HG03460 (cell line): ENCODE results near the gene SLC6A1.

ENCODE experiments used
- ATAC-seq: cut with Tn5 transposase; IDR thresholded peaks from one replicate; pipeline ENCODE4 v1.9.1; 2021; ENCODE audit not compliant: unreplicated experiment

Gene SLC6A1

DNA sequence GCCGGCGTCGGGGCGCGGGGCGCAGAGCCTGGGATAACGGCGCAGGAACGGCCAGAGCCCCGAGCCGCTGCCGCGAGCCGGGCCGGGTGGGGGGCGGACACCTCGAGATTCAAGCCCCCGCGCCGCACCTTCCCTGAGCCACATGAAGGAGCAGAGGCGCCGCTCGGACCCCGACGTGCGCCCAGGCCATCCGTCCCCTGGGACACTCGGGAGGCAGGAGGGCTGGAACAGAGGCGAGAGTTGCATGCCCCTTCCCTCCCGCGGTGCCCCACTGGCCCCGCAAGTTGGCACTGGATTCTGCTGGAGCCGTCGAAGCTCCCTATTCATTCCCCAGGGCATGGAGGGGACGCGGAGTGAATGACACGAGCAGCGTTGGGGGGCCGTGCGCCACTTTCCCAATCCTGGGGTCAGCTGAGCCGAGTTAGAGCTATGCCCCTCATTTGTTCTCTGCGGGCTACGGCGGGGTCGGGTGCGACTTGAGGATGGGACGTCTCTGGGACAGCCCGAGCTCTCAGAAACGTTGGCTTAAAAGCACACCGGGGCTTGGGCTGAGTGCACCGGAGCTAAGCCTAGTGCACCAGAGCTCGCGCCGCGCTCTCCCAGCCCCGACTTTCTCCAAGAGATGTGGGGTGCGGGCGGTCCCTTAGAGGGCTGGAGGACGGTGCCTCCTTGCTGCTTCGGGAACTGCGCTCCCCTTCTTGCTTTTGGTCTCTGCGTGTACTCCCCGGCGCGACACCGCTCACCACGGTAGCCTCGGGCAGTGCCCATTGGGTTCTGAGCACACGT is 588 bp downstream of the SLC6A1 start:
- no peak for ATAC-seq

DNA sequence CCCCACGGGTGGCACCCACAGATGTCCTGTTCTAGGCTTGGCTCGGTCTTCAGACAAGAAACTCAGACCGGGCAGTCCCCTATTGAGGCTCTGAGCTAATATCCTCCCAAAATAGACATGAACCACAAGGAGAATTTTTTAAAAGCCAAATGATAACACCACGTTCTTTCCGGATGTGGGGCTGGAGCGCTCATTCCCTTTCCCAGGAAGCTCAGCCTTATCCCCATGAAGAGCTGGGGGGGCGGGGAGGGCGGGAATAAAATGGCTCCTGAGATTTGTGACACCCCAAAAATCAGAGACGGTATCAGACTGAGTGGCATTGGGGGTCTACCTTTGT is 1.1 kb downstream of the SLC6A1 start:
- ATAC-seq: no peak

DNA sequence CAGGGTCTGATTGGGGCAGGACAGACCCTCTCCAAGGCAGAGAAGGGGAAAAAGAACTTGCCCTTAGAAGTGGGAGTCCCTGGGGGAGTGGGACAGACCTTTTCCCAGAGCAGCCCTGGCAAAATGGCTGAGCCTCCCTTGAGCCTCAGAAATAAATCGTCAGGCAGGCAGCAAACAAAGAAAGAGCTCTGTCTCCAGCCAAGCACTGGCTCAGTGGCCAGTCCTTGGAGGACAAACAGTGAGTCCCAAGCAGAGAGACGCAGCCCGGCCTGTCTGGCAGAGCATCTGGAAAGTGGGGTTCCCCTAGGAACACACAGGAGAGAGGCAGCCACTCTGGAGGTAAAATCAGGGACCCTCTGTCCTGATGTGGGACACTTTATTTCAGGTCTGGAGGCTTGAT is 1.8 kb downstream of the SLC6A1 start:
- no peak for ATAC-seq

DNA sequence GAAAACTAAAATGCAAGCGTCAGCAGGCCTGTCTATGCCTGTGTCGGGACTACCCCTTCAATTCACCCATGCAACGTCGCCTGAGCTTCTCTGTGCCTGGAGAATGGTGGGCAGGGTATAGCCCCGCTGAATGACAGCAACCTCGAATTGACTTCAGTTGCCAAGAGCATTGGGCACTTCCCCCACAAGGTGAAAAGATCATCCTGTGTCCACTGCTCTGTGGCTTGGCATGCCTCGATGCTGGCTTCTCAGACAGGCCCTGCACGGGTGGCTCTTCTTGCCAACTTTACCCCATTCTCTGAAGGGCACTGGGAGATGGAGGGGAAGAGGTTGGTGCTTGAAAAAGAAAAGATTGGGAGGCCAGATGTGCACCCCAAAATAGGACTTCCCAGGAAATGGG is 3.3 kb downstream of the SLC6A1 start:
- ATAC-seq: no peak

DNA sequence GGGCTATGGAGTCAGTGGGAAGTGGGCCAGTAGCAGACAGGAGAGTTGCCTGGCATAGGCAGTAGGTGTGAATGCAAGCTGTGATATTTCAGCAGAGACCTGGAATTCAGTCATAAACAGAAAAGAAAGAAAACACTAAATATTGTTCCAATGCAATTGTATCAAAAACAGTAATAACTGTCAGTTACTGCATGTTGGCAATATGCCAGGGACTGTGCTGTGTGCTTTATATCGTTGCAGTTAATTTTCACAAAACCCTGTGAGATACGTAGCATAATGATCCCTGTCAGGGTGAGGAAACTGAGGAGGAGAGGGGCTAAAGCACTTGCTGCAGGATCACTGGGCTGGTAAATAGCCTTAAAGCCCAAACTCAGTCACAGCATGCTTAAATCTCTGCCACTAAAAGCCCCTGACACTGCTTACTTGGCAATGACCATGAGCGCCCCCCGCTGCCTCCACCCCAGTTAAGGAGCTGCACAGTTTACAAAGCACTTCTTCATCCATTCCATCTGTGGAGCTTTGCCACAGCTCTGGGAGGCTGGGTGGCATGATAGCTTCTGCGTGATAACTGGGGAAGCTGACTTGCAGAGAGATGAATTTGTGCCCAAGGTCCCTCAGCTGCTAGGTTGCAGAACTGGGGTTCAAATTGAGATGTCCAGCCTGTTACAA is 3.9 kb downstream of the SLC6A1 start:
- ATAC-seq: no peak

DNA sequence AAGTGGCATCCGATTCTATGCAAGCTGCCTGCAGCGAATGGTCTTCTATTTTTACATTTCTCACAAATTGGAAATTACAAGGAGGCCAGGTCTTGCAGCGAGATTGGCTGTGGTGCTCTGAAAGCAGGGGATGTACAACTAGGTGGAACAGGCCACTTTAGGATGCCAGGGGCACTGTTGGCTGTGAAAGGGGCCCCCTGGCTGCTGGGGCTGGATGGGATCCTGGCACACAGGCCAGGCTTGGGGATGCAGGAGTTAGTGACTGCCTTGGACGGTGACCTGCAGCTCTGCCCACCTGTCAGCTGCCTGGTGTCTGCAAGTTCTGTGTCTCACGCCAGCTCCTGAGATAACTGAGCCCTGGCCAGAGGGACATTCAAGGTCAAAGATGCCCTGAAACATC is 4.6 kb downstream of the SLC6A1 start:
- ATAC-seq: no peak

- ATAC-seq: no peak
These were observed 6.0 kb downstream of the SLC6A1 start for GRCh38 chr3:10998542-10998941.

DNA sequence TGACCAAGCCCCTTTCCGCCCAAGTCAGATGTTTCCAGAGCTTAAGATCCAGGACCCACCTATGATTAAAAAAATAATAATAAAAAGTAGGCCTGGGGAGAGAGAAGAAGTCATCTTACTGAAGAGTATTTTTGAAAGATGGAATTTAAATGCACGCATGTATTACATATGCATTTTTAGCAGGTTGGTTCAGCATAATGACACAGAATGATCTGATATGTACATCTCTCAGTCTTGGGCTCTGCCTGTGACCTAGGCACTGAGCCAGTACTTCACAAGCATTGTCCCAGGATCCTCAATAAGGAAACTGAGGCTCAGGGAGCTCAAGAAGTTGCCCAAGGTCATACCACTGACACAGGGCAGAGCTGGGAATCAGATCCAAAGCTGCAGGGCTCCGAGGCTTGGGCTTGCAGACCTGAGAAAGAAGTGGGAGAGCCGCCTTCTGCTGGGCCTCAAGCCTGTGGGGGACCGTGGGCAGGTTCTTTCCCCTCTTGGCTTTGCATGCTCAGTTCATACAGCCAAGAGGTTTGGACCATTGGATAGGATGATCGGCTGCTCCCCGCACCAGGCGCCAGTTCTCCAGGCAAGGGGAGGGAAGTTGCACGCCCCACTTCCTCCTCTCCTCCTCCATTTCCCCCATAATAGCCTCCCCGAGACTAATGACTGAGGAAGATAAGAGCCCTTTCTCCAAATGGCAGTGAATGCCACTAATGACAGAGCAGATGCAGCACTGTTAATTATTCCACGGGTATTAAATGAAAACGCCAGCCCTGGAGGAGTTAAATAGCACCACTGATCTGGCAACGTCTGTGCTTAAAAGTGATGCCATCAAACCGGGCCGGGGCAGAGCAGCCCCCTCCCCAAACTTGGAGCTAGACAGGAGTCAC is 6.9 kb downstream of the SLC6A1 start:
- no peak for ATAC-seq

GRCh38 chr3:11000528-11000927 is 8.0 kb downstream of the SLC6A1 start:
- no peak for ATAC-seq

GRCh38 chr3:11001020-11001657 is 8.6 kb downstream of the SLC6A1 start:
- no peak for ATAC-seq

DNA sequence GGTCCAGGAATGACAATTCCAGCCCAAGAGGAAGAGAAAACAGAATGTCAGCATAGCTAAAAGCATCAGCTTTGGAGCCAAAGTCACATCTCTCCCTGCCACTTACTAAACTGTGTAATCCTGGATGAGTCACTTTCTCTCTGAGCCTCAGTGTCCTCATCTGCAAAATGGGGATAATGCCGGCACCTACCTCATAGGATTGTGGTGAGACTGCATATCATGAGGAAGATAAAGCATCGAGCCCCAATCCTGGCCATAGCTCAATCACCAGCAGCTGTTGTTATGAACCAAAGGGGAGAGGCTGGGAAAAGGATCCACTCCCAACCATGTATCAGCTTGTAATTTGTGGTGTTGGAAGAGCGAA is 9.1 kb downstream of the SLC6A1 start:
- no peak for ATAC-seq

DNA sequence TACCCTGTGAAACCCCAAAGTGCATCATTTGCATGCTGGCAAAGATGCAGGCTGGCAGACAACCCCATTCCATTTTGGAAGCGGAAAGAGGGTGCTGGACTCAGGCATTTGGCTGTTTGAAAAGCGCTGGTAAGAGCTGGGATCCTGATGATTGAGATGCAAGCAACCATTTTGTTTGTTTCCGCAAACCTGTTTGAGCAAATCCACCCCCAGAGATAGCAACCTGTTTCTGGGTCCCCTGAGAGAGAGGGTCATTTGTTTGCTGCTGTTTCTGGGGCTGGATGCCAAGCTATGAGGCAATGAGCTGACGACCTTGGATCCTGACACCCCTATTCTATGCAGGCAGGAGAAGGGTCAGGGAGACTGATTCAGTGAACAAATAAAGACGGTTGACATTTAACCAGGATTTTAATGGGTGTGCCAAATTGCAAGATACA is 9.8 kb downstream of the SLC6A1 start:
- ATAC-seq: no peak

DNA sequence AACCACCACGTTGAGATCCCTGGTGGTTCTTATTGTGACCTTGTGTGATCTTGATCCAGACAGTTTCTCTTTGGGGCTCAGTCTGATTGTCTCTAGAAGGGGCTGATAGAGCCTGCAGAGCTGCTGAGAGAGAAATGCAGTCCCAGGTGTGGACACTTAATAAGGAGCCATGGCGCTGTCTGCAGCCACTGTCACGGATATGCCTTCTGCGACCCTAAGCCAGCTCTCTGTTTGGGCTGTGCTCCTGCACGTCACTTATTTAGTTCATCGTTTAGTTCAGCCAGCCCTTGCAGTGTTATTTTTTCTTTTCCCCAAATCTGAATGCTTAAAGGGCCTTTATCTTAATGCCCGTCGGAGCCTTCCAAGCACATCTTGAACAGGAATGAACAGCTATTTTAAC is 12.0 kb downstream of the SLC6A1 start:
- no peak for ATAC-seq

GRCh38 chr3:11005686-11006256 is 13.2 kb downstream of the SLC6A1 start:
- ATAC-seq: no peak

- no peak for ATAC-seq
These were observed 14.7 kb downstream of the SLC6A1 start for GRCh38 chr3:11006986-11007933.

GRCh38 chr3:11009898-11010297 is 17.4 kb downstream of the SLC6A1 start:
- ATAC-seq: no peak

GRCh38 chr3:11010426-11011165 is 18.0 kb downstream of the SLC6A1 start:
- no peak for ATAC-seq

DNA sequence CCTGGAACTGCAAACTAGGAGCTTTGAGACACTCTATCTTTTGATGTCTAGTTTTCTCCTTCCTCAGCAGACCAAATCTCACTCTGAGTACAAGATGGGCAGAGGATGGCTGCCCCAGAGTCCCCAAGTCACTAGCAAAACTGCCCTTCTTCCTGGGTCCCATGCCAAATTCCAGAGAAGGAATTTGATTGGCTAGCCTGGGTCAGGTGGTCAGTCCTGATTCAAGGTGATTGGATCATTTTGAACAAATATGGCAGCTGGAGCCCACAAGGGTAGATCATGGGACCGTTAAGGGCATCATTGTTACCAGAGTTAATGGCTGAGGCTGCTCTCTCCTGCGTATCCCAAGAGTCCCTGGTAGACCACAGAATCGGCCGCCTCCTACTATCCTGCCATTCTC is 21.7 kb downstream of the SLC6A1 start:
- no peak for ATAC-seq

DNA sequence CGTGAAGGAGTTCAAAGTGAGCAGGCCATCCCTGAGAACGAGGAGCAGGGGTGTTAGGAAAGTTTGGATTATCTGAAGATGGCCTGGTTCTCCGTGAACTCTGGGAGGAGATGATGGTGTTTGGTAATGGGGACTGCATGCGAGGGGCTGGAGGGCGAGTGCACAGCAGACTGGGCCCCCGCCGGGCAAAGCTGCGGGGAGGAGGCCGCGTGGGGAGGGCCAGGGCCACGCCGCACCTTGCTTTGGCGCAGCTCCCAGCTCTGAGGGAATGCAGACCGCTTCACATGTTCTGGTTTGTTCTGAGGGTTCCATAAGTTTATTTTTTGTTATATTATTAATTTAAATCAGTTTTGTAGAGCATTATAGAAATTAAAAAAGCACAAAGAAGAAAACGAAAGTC is 22.2 kb downstream of the SLC6A1 start:
- ATAC-seq: no peak
